ENCODE results near the gene NPLOC4.

- TF ChIP-seq CTCF (tag by site-specific recombination; IDR thresholded peaks at IDR 0.05) = no peak
- no peak for TF ChIP-seq ZNF645 (tag by site-specific recombination; IDR thresholded peaks at IDR 0.05)
- no peak for TF ChIP-seq ZNF146 (tag by site-specific recombination; IDR thresholded peaks at IDR 0.05)
- peak; percentile 61 for TF ChIP-seq GLIS1 (tag by site-specific recombination; IDR thresholded peaks at IDR 0.05)
- TF ChIP-seq, protein P1, sequence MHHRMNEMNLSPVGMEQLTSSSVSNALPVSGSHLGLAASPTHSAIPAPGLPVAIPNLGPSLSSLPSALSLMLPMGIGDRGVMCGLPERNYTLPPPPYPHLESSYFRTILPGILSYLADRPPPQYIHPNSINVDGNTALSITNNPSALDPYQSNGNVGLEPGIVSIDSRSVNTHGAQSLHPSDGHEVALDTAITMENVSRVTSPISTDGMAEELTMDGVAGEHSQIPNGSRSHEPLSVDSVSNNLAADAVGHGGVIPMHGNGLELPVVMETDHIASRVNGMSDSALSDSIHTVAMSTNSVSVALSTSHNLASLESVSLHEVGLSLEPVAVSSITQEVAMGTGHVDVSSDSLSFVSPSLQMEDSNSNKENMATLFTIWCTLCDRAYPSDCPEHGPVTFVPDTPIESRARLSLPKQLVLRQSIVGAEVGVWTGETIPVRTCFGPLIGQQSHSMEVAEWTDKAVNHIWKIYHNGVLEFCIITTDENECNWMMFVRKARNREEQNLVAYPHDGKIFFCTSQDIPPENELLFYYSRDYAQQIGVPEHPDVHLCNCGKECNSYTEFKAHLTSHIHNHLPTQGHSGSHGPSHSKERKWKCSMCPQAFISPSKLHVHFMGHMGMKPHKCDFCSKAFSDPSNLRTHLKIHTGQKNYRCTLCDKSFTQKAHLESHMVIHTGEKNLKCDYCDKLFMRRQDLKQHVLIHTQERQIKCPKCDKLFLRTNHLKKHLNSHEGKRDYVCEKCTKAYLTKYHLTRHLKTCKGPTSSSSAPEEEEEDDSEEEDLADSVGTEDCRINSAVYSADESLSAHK (tag by site-specific recombination; IDR thresholded peaks at IDR 0.05) = no peak
- no peak for TF ChIP-seq ZNF138 (tag by site-specific recombination; IDR thresholded peaks at IDR 0.05; ENCODE audit: borderline replicate concordance)
- TF ChIP-seq BCL11A (tag by site-specific recombination; IDR thresholded peaks at IDR 0.05; ENCODE audit: low read depth) = no peak
- no peak for TF ChIP-seq ZBTB49 (tag by site-specific recombination; IDR thresholded peaks at IDR 0.05; ENCODE audit: low read depth)
- TF ChIP-seq ZNF621 (tag by site-specific recombination; IDR thresholded peaks at IDR 0.05) = no peak
- peak; percentile 67; the same call in 1 of the 2 replicates for TF ChIP-seq KLF7 (tag by site-specific recombination; IDR thresholded peaks at IDR 0.05; ENCODE audit: borderline replicate concordance)
- no peak for TF ChIP-seq ZNF521 (tag by site-specific recombination; IDR thresholded peaks at IDR 0.05)
- TF ChIP-seq ZSCAN23 (tag by site-specific recombination; IDR thresholded peaks at IDR 0.05) = no peak
- no peak for TF ChIP-seq ZBTB7A (tag by site-specific recombination; IDR thresholded peaks at IDR 0.05; ENCODE audit: low read depth)
Observed at GRCh38 chr17:81514739-81515529, 122.0 kb downstream of the NPLOC4 start.

Measured in HEK293 (cell line).